ENCODE results near the gene SLC18A2.

SLC18A2 gene

DNA sequence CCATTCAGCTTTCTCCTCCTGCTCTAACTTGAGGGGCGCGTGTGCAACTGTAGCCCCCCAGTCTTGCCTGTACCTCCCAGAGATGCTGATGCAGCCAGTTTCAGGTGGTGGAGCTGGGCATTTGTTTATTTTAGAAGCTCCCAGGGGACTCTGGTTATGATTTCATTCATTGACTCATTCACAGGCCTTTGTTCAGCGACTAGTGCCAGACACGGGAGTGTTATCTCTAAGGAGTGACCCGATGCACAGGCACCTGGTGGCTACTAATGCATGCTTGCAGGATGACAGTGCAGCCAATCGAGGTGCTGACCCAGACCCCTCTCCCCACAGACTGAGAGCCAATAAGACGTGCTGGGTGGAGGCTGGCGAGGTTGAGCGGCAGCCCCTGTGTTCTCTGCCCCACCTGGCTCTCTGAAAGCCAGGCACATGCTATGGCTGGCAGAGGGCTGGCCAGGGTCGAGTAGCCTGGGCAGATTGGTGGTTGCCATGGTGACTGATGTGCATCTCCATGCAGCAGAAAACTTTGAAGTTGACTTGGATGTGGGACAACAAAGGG, 19.7 kb upstream of the SLC18A2 start:
- Histone ChIP-seq H2BK120ac (ENCODE audit: low read depth, low read length) (no peak overlapping the region), H3K36me3 (replicated peaks in 1 of 2; ENCODE audit: control insufficient read depth in 2 of 2, insufficient read depth in 2 of 2, low read length in 2 of 2) (no peaks in the 10 kb centered on the region), H3K14ac (ENCODE audit: low read length) (no peak overlapping the region), H4K8ac (ENCODE audit: low read depth, low read length) (no peak overlapping the region), H3K27ac (replicated peaks; ENCODE audit: low read length) (no peak overlapping the region), H3K9me3 (replicated peaks in 1 of 2; ENCODE audit: control insufficient read depth in 2 of 2, insufficient read depth in 1 of 2, low read depth in 1 of 2, low read length in 2 of 2) (peaks cover 0 to 2% of the 10 kb centered on the region in 2 donors), H2AK5ac (ENCODE audit: low read depth, low read length) (no peak overlapping the region), H3K23ac (ENCODE audit: low read depth, low read length, poor library complexity) (no peak overlapping the region), H3K27me3 (ENCODE audit: control insufficient read depth in 3 of 3, insufficient read depth in 3 of 3, low read depth in 1 of 3, low read length in 3 of 3) (peaks cover 2 to 22% (median 15%) of the 10 kb centered on the region in 3 experiments), H4K91ac (ENCODE audit: low read depth, low read length, poor library complexity) (no peak overlapping the region), H2BK5ac (ENCODE audit: low read length) (no peak overlapping the region), H2AFZ (ENCODE audit: low read length) (peak overlapping the region; percentile 56), H3K79me1 (ENCODE audit: low read depth, low read length) (no peaks in the 10 kb centered on the region), H3K18ac (ENCODE audit: low read length) (peak overlapping the region; percentile 35), H3K4me1 (ENCODE audit: control insufficient read depth in 2 of 2, insufficient read depth in 1 of 2, low read depth in 1 of 2, low read length in 2 of 2) (peaks cover 11 to 16% of the 10 kb centered on the region in 2 donors), H3K9ac (ENCODE audit: low read depth, low read length, poor library complexity) (no peak overlapping the region), H3K4ac (ENCODE audit: low read length) (no peak overlapping the region), H2BK15ac (ENCODE audit: low read length) (no peak overlapping the region), H3K4me3 (ENCODE audit: low read length in 2 of 2) (no peak overlapping the region), H3K4me2 (ENCODE audit: insufficient read depth, low read length, poor library complexity, severe bottlenecking) (no peak overlapping the region), H2BK12ac (ENCODE audit: low read length) (no peak overlapping the region)
- no peak for DNase-seq (ENCODE audit: low spot score)
- no CpG with 5 or more reads among the region's 10 CpGs for WGBS, 2 donors (ENCODE audit: extremely low coverage in 2 of 2, insufficient read length in 2 of 2, insufficient replicate concordance in 1 of 2)

DNA sequence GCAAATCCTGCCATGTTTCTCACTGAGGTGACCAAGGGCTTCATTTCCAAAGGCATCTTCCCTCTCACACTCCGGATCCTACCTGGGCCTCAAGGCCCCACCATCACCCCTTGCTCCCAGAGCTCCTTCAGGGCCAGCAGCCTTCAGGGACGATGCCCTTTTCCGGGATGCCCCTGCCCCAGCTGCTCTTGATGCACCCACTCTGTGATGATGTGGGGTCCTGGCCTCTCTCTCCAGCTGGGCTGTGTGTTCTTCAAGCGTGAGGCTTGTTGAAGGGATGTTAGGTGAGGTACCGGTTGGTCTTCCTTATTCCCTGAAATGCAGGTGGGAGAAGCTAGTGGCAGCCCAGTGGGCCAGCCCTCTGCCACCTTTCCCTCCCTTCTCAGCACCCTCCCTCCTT, 18.4 kb upstream of the SLC18A2 start:
- Histone ChIP-seq H3K4me1 (ENCODE audit: control insufficient read depth in 2 of 2, insufficient read depth in 1 of 2, low read depth in 1 of 2, low read length in 2 of 2) (peaks cover 8 to 9% of the 10 kb centered on the region in 2 donors), H2AK5ac (ENCODE audit: low read depth, low read length) (no peak overlapping the region), H2AFZ (ENCODE audit: low read length) (no peak overlapping the region), H3K4me2 (ENCODE audit: insufficient read depth, low read length, poor library complexity, severe bottlenecking) (no peak overlapping the region), H3K27me3 (ENCODE audit: control insufficient read depth in 3 of 3, insufficient read depth in 3 of 3, low read depth in 1 of 3, low read length in 3 of 3) (peaks cover 0 to 12% (median 4%) of the 10 kb centered on the region in 3 experiments), H3K4ac (ENCODE audit: low read length) (no peak overlapping the region), H2BK12ac (ENCODE audit: low read length) (no peak overlapping the region), H3K36me3 (replicated peaks in 1 of 2; ENCODE audit: control insufficient read depth in 2 of 2, insufficient read depth in 2 of 2, low read length in 2 of 2) (no peaks in the 10 kb centered on the region), H2BK15ac (ENCODE audit: low read length) (no peak overlapping the region), H2BK5ac (ENCODE audit: low read length) (no peak overlapping the region), H3K23ac (ENCODE audit: low read depth, low read length, poor library complexity) (no peak overlapping the region), H3K79me1 (ENCODE audit: low read depth, low read length) (no peaks in the 10 kb centered on the region), H3K18ac (ENCODE audit: low read length) (peak overlapping the region; percentile 17), H3K14ac (ENCODE audit: low read length) (no peak overlapping the region), H3K27ac (replicated peaks; ENCODE audit: low read length) (no peak overlapping the region), H4K91ac (ENCODE audit: low read depth, low read length, poor library complexity) (no peak overlapping the region), H3K9me3 (replicated peaks in 1 of 2; ENCODE audit: control insufficient read depth in 2 of 2, insufficient read depth in 1 of 2, low read depth in 1 of 2, low read length in 2 of 2) (peaks cover 0 to 2% of the 10 kb centered on the region in 2 donors), H3K9ac (ENCODE audit: low read depth, low read length, poor library complexity) (no peak overlapping the region), H4K8ac (ENCODE audit: low read depth, low read length) (no peak overlapping the region), H3K4me3 (ENCODE audit: low read length in 2 of 2) (no peak overlapping the region), H2BK120ac (ENCODE audit: low read depth, low read length) (no peak overlapping the region)
- no peak for DNase-seq (ENCODE audit: low spot score)
- no CpG with 5 or more reads among the region's 5 CpGs for WGBS, 2 donors (ENCODE audit: extremely low coverage in 2 of 2, insufficient read length in 2 of 2, insufficient replicate concordance in 1 of 2)

DNA sequence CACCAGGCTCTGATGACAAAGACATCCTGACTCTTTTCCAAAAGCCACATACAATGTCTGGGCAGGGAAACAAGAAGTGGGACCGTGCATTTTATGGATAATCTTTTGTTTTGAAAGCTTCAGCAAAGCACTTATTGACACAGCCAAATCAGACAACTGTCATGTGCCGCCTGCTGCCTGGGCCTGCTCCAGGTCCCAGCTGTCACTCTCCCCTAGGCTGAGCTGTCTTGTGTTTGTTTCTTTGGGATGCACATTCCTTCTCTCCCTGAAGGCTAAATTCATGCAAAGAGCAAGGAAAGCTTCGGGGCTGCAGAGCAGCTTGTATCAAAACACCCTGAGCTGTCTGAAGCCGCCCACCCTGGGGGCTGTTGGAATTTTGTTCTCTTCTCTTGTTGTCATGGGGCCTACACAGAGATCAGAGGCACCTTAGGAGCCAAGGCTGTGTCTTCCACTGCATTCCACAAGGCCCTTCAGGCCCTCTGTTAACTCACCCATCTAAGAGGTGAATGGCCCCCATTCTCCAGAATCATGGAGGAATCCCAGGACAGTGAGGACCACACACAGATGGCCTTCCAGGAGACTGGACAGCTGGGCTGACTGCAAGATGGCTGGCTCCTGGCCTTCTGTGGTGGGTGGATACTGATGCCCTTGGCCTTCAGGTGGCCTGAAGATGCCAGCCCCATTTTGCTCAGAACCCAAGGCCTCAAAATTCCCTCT, 17.8 kb upstream of the SLC18A2 start:
- Histone ChIP-seq H3K36me3 (replicated peaks in 1 of 2; ENCODE audit: control insufficient read depth in 2 of 2, insufficient read depth in 2 of 2, low read length in 2 of 2) (no peaks in the 10 kb centered on the region), H2BK12ac (ENCODE audit: low read length) (no peak overlapping the region), H3K18ac (ENCODE audit: low read length) (peak overlapping the region; percentile 50), H3K27ac (replicated peaks; ENCODE audit: low read length) (no peak overlapping the region), H3K9ac (ENCODE audit: low read depth, low read length, poor library complexity) (no peak overlapping the region), H2AFZ (ENCODE audit: low read length) (no peak overlapping the region), H3K4me2 (ENCODE audit: insufficient read depth, low read length, poor library complexity, severe bottlenecking) (no peak overlapping the region), H3K4me1 (ENCODE audit: control insufficient read depth in 2 of 2, insufficient read depth in 1 of 2, low read depth in 1 of 2, low read length in 2 of 2) (peaks cover 8% of the 10 kb centered on the region in 2 donors), H2AK5ac (ENCODE audit: low read depth, low read length) (no peak overlapping the region), H3K4ac (ENCODE audit: low read length) (no peak overlapping the region), H3K14ac (ENCODE audit: low read length) (no peak overlapping the region), H2BK120ac (ENCODE audit: low read depth, low read length) (no peak overlapping the region), H4K91ac (ENCODE audit: low read depth, low read length, poor library complexity) (no peak overlapping the region), H2BK15ac (ENCODE audit: low read length) (no peak overlapping the region), H4K8ac (ENCODE audit: low read depth, low read length) (no peak overlapping the region), H3K9me3 (replicated peaks in 1 of 2; ENCODE audit: control insufficient read depth in 2 of 2, insufficient read depth in 1 of 2, low read depth in 1 of 2, low read length in 2 of 2) (peaks cover 0 to 2% of the 10 kb centered on the region in 2 donors), H3K4me3 (ENCODE audit: low read length in 2 of 2) (no peak overlapping the region), H3K27me3 (ENCODE audit: control insufficient read depth in 3 of 3, insufficient read depth in 3 of 3, low read depth in 1 of 3, low read length in 3 of 3) (peaks cover 0 to 6% (median 0%) of the 10 kb centered on the region in 3 experiments), H3K79me1 (ENCODE audit: low read depth, low read length) (no peaks in the 10 kb centered on the region), H2BK5ac (ENCODE audit: low read length) (no peak overlapping the region), H3K23ac (ENCODE audit: low read depth, low read length, poor library complexity) (no peak overlapping the region)
- DNase-seq (ENCODE audit: low spot score), result no peak
- WGBS, 2 donors (ENCODE audit: extremely low coverage in 2 of 2, insufficient read length in 2 of 2, insufficient replicate concordance in 1 of 2), result no CpG with 5 or more reads among the region's 4 CpGs

DNA sequence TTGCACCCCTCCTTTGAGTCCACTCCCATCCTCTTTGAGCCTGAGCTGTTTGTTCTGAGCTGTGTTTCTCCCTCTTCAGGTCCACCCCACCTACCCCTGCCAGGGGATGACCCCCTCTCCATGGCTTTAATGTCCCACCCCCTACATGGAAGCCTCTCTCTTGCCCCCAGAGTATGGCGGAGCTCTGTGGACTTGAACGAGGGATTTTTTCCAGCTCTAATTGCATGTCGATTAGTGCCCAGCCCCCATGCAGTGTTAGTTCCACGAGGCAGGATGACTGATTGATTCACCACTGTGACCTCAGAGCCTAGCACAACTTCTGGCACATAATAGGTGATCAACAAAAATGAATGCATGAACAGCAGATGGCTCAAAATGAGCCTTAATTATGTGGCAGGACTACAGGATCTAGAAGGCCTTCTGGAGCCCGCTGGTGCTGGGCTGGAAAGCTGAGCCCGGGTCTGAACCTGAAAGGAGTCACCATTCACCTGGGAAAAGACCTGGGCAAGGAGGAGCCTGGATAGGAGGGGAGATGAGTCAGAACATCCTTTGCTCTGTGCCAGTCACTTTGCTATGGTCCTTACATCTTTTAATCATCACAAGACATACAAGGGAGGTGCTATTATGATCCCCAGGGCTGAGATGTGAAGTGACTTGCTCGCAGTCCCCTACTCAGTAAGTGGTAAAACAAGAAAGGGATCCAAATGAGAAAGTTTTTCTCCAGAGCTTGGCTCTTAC, 17.1 kb upstream of the SLC18A2 start:
- H3K18ac ChIP-seq (ENCODE audit: low read length), result peak overlapping the region; percentile 50
- no peak overlapping the region for H2BK120ac ChIP-seq (ENCODE audit: low read depth, low read length)
- no peaks in the 10 kb centered on the region for H3K36me3 ChIP-seq (replicated peaks in 1 of 2; ENCODE audit: control insufficient read depth in 2 of 2, insufficient read depth in 2 of 2, low read length in 2 of 2)
- no peak overlapping the region for H2AFZ ChIP-seq (ENCODE audit: low read length)
- H4K8ac ChIP-seq (ENCODE audit: low read depth, low read length), result no peak overlapping the region
- H4K91ac ChIP-seq (ENCODE audit: low read depth, low read length, poor library complexity), result no peak overlapping the region
- no peak overlapping the region for H3K9ac ChIP-seq (ENCODE audit: low read depth, low read length, poor library complexity)
- no peak for DNase-seq (ENCODE audit: low spot score)
- H3K4me2 ChIP-seq (ENCODE audit: insufficient read depth, low read length, poor library complexity, severe bottlenecking), result no peak overlapping the region
- no peak overlapping the region for H3K4ac ChIP-seq (ENCODE audit: low read length)
- no peak overlapping the region for H2AK5ac ChIP-seq (ENCODE audit: low read depth, low read length)
- no peak overlapping the region for H2BK12ac ChIP-seq (ENCODE audit: low read length)
- no peak overlapping the region for H3K23ac ChIP-seq (ENCODE audit: low read depth, low read length, poor library complexity)
- H2BK5ac ChIP-seq (ENCODE audit: low read length), result no peak overlapping the region
- H3K9me3 ChIP-seq (replicated peaks in 1 of 2; ENCODE audit: control insufficient read depth in 2 of 2, insufficient read depth in 1 of 2, low read depth in 1 of 2, low read length in 2 of 2), result peaks cover 0 to 2% of the 10 kb centered on the region in 2 donors
- no peak overlapping the region for H2BK15ac ChIP-seq (ENCODE audit: low read length)
- H3K79me1 ChIP-seq (ENCODE audit: low read depth, low read length), result no peaks in the 10 kb centered on the region
- H3K27me3 ChIP-seq (ENCODE audit: control insufficient read depth in 3 of 3, insufficient read depth in 3 of 3, low read depth in 1 of 3, low read length in 3 of 3), result no peaks in the 10 kb centered on the region
- no peak overlapping the region for H3K4me3 ChIP-seq (ENCODE audit: low read length in 2 of 2)
- H3K27ac ChIP-seq (replicated peaks; ENCODE audit: low read length), result no peak overlapping the region
- peaks cover 8% of the 10 kb centered on the region in 2 donors for H3K4me1 ChIP-seq (ENCODE audit: control insufficient read depth in 2 of 2, insufficient read depth in 1 of 2, low read depth in 1 of 2, low read length in 2 of 2)
- no CpG with 5 or more reads among the region's 7 CpGs for WGBS, 2 donors (ENCODE audit: extremely low coverage in 2 of 2, insufficient read length in 2 of 2, insufficient replicate concordance in 1 of 2)
- H3K14ac ChIP-seq (ENCODE audit: low read length), result no peak overlapping the region
